ENCODE data around the gene TTC32. TPM values are rescaled to one million over a fixed set of nuclear protein-coding genes. Genes with fewer than 3 reads are reported as not detected.
"Not testable (repeated sequence)": the region's sequence is repeated elsewhere in the genome, so short reads cannot be mapped to it uniquely, and the experiment has no call there.

TTC32 gene
- total and polyA plus RNA-seq, 2 donors (not counting 3 experiments of a cell fraction or from before 2014, with no cell fraction given): 8.8 to 9.4 TPM

- H4K20me1 ChIP-seq (replicated peaks; ENCODE audit: control insufficient read depth, extremely low read depth, insufficient read depth, low read length): no peaks in the 10 kb centered on the region
- H3K9me1 ChIP-seq (replicated peaks; ENCODE audit: control insufficient read depth, extremely low read depth, insufficient read depth, low read length): no peaks in the 10 kb centered on the region
- POLR2A ChIA-PET: interaction anchor here (0.7 to 2.2 kb wide), 4 partner anchors 8 to 664 kb away, joined by 3 to 7 read pairs (median 3); partner anchors contain the start of gene RHOB
- peak overlapping the region; percentile 96 for H3K4me2 ChIP-seq (ENCODE audit: insufficient read depth, low read length)
- CTCF ChIA-PET: interaction anchor here (0.9 to 1.9 kb wide), 10 partner anchors 8 to 83 kb away, joined by 3 to 7 read pairs (median 4); no protein-coding TSS in a partner anchor
- H3K79me2 ChIP-seq (ENCODE audit: control insufficient read depth, insufficient read depth, low read length): no peaks in the 10 kb centered on the region
- peak overlapping the region; percentile 7 to 66 (median 21) for H3K4me3 ChIP-seq (replicated peaks in 1 of 3; ENCODE audit: insufficient read depth in 1 of 3, low read depth in 1 of 3, low read length in 3 of 3)
- H2AFZ ChIP-seq (ENCODE audit: low read depth, low read length): no peak overlapping the region
- peaks cover 3 to 7% of the 10 kb centered on the region in 2 experiments for H3K36me3 ChIP-seq (ENCODE audit: control insufficient read depth in 2 of 2, extremely low read depth in 1 of 2, insufficient read depth in 2 of 2, low read length in 2 of 2)
- DNase-seq (ENCODE audit: low read depth, low spot score) (peak; percentile 78), FAIRE-seq (no peak)
- dilution Hi-C loops (cut with MboI; ENCODE audit: extremely low pct_ligation_motif_present, low sequenced_read_pairs): no loop called here
- H3K27me3 ChIP-seq (ENCODE audit: control insufficient read depth in 2 of 2, insufficient read depth in 2 of 2, low read length in 2 of 2): no peaks in the 10 kb centered on the region
- no peaks in the 10 kb centered on the region for H3K9me3 ChIP-seq (replicated peaks; ENCODE audit: control insufficient read depth, insufficient read depth, low read length)
- peak overlapping the region; percentile 99 for H3K27ac ChIP-seq (ENCODE audit: insufficient read depth, low read depth, low read length)
- BruUV-seq (replicated peaks): TSS peak; percentile 92
- peaks cover 28% of the 10 kb centered on the region for H3K4me1 ChIP-seq (ENCODE audit: control insufficient read depth, extremely low read depth, insufficient read depth, low read length)
- peak overlapping the region; percentile 95 for H3K9ac ChIP-seq (replicated peaks; ENCODE audit: extremely low read depth, insufficient read depth, low read length)
- TF ChIP-seq JUN (IDR thresholded peaks at IDR 0.05; ENCODE audit: borderline replicate concordance, insufficient read depth, insufficient read length, low read depth): no peak
- TF ChIP-seq POLR2A (IDR thresholded peaks at IDR 0.05; ENCODE audit: low read depth, low read length): peak; percentile 16
- intact Hi-C loops (cut with micrococcal nuclease): loop anchor here (1.0 kb wide), 3 partner anchors 32 to 70 kb away; partner anchors contain the start of gene TTC32
Observed at GRCh38 chr2:19932928-19933327, 31.1 kb upstream of the TTC32 start.

DNA sequence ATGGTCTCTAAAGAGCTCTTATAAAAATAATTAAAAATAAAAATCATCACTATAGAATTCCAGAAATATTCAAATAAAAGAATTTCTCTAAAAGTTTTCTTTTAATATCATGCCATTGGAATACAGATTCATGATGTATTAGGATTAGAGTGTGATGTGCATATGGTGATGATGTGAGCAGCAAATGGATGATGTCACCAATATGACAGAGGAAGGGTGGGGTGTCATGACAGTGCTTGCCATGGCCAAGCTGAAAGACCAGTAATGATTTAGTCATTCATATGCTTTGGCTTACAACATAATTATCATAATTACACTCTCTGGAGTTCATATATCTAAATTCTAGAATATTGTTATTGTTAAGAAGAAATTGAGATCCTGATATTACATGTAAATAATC is 27.4 kb upstream of the TTC32 start:
- ChIA-PET POLR2A (no interaction called here), CTCF (interaction anchor here (0.7 kb wide), 1 partner anchor 11 kb away, joined by 3 read pairs; no protein-coding TSS in a partner anchor)
- FAIRE-seq (no peak), DNase-seq (ENCODE audit: low read depth, low spot score) (no peak)
- peaks cover 0 to 3% of the 10 kb centered on the region in 2 experiments for H3K36me3 ChIP-seq (ENCODE audit: control insufficient read depth in 2 of 2, extremely low read depth in 1 of 2, insufficient read depth in 2 of 2, low read length in 2 of 2)
- H3K4me3 ChIP-seq (replicated peaks in 1 of 3; ENCODE audit: insufficient read depth in 1 of 3, low read depth in 1 of 3, low read length in 3 of 3): no peak overlapping the region
- intact Hi-C loops (cut with micrococcal nuclease): no loop called here
- H3K9me1 ChIP-seq (replicated peaks; ENCODE audit: control insufficient read depth, extremely low read depth, insufficient read depth, low read length): no peaks in the 10 kb centered on the region
- TF ChIP-seq POLR2A (IDR thresholded peaks at IDR 0.05; ENCODE audit: low read depth, low read length) (no peak), MYC (IDR thresholded peaks at IDR 0.05; ENCODE audit: low read depth, low read length) (no peak)
- TF ChIP-seq, protein P1, sequence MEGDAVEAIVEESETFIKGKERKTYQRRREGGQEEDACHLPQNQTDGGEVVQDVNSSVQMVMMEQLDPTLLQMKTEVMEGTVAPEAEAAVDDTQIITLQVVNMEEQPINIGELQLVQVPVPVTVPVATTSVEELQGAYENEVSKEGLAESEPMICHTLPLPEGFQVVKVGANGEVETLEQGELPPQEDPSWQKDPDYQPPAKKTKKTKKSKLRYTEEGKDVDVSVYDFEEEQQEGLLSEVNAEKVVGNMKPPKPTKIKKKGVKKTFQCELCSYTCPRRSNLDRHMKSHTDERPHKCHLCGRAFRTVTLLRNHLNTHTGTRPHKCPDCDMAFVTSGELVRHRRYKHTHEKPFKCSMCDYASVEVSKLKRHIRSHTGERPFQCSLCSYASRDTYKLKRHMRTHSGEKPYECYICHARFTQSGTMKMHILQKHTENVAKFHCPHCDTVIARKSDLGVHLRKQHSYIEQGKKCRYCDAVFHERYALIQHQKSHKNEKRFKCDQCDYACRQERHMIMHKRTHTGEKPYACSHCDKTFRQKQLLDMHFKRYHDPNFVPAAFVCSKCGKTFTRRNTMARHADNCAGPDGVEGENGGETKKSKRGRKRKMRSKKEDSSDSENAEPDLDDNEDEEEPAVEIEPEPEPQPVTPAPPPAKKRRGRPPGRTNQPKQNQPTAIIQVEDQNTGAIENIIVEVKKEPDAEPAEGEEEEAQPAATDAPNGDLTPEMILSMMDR (IDR thresholded peaks at IDR 0.05; ENCODE audit: extremely low read depth in 1 of 2, insufficient read depth in 1 of 2, low read depth in 1 of 2, low read length in 2 of 2): no peak
- H2AFZ ChIP-seq (ENCODE audit: low read depth, low read length): no peak overlapping the region
- dilution Hi-C loops (cut with MboI; ENCODE audit: extremely low pct_ligation_motif_present, low sequenced_read_pairs): no loop called here
- H3K79me2 ChIP-seq (ENCODE audit: control insufficient read depth, insufficient read depth, low read length): no peaks in the 10 kb centered on the region
- H3K9me3 ChIP-seq (replicated peaks; ENCODE audit: control insufficient read depth, insufficient read depth, low read length): no peaks in the 10 kb centered on the region
- H3K4me2 ChIP-seq (ENCODE audit: insufficient read depth, low read length): no peak overlapping the region
- peaks cover 33% of the 10 kb centered on the region for H3K4me1 ChIP-seq (ENCODE audit: control insufficient read depth, extremely low read depth, insufficient read depth, low read length)
- no peak overlapping the region for H3K9ac ChIP-seq (replicated peaks; ENCODE audit: extremely low read depth, insufficient read depth, low read length)
- no peaks in the 10 kb centered on the region for H3K27me3 ChIP-seq (ENCODE audit: control insufficient read depth in 2 of 2, insufficient read depth in 2 of 2, low read length in 2 of 2)
- H3K27ac ChIP-seq (ENCODE audit: insufficient read depth, low read depth, low read length): no peak overlapping the region
- BruUV-seq (replicated peaks): no TSS peak
- no peaks in the 10 kb centered on the region for H4K20me1 ChIP-seq (replicated peaks; ENCODE audit: control insufficient read depth, extremely low read depth, insufficient read depth, low read length)

GRCh38 chr2:19927816-19928215 is 26.0 kb upstream of the TTC32 start:
- dilution Hi-C loops (cut with MboI; ENCODE audit: extremely low pct_ligation_motif_present, low sequenced_read_pairs); H4K20me1 ChIP-seq (replicated peaks; ENCODE audit: control insufficient read depth, extremely low read depth, insufficient read depth, low read length); BruUV-seq (replicated peaks); H3K9me3 ChIP-seq (replicated peaks; ENCODE audit: control insufficient read depth, insufficient read depth, low read length); FAIRE-seq; H3K27me3 ChIP-seq (ENCODE audit: control insufficient read depth in 2 of 2, insufficient read depth in 2 of 2, low read length in 2 of 2); POLR2A ChIA-PET; H3K27ac ChIP-seq (ENCODE audit: insufficient read depth, low read depth, low read length); H3K4me2 ChIP-seq (ENCODE audit: insufficient read depth, low read length); intact Hi-C loops (cut with micrococcal nuclease); H3K4me3 ChIP-seq (replicated peaks in 1 of 3; ENCODE audit: insufficient read depth in 1 of 3, low read depth in 1 of 3, low read length in 3 of 3); H3K9me1 ChIP-seq (replicated peaks; ENCODE audit: control insufficient read depth, extremely low read depth, insufficient read depth, low read length); H2AFZ ChIP-seq (ENCODE audit: low read depth, low read length); CTCF ChIA-PET; DNase-seq (ENCODE audit: low read depth, low spot score); H3K36me3 ChIP-seq (ENCODE audit: control insufficient read depth in 2 of 2, extremely low read depth in 1 of 2, insufficient read depth in 2 of 2, low read length in 2 of 2); H3K79me2 ChIP-seq (ENCODE audit: control insufficient read depth, insufficient read depth, low read length); H3K9ac ChIP-seq (replicated peaks; ENCODE audit: extremely low read depth, insufficient read depth, low read length): not testable (repeated sequence)
- H3K4me1 ChIP-seq (ENCODE audit: control insufficient read depth, extremely low read depth, insufficient read depth, low read length): peaks cover 23% of the 10 kb centered on the region

Data from endothelial cell of umbilical vein (primary cell).